IPS DF 19.7 (cell line): ENCODE measurements around the gene SPATA46.
"Not testable (repeated sequence)": the region's sequence is repeated elsewhere in the genome, so short reads cannot be mapped to it uniquely, and the experiment has no call there.

Source experiments
- DNase-seq: peaks from one replicate; pipeline ENCODE4 v3.0.0-alpha.2; 2013; ENCODE audit warnings: low read depth, low spot score

Gene SPATA46

DNA sequence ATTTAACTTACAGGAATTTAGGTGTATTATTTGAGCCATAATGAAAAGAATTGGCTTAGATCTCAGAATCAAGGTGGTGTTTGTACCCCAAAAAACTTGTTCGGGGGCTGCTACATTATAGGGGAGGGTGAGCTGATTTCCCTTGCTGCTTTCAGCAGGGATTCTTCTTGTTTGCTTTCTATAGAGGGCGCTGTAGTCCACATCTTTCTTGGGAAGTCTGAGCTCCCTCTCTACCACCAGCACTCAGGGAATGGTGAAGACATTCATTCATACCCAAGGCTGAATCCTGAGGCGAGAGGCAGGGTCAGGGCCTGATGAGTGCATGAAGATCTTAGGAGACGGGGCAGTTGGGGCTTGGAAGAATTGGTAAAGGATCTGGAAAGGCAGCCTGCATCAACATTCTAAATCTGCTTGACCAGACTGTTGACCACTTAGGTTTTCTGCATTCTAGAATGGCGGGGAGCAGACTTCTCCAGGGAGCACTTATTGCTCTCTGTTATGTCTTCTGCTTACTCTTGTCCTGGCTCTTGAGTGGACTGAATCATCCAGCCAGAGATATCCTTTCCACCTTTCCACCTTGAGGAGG, 18.9 kb downstream of the SPATA46 start:
- DNase-seq: peak; percentile 28

DNA sequence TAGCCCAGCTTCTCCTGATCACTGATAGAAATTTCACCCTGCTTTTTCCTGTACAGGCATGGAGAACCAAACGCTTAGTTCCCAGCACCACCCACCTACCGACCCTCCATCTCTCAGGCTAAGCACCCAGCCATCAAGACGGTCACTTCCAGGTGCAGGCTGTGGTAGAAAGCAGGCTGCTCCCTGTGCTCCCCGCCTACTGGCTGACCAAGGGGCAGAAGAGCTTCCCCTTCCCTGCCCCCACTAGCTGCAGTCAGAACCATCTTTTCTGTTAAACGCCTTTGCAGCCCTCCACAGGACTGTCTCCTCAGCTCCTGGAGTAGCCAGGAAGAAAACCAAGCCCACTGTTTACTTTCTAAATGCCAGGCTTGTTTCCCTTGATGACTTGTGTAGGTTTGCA, 23.0 kb downstream of the SPATA46 start:
- DNase-seq: no peak

DNA sequence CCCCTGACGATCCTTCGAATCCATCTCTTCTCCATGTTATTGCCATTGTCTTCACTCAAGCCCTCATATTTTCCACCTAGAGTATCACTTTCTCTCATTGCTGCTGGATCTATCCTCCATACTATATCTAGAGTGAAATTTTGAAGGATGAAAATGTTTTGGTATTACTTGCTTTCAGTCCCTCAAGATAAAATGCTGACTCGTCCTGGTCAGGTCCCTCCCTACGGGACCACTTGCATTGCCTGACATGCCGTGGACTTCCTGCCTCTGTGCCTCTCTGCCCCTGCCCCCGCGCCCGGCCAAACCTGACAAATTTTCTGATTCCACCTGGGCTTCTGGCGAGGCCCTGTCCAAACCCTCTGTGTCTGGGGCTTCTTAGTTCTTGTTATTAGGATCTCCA, 23.6 kb downstream of the SPATA46 start:
- DNase-seq: no peak

DNA sequence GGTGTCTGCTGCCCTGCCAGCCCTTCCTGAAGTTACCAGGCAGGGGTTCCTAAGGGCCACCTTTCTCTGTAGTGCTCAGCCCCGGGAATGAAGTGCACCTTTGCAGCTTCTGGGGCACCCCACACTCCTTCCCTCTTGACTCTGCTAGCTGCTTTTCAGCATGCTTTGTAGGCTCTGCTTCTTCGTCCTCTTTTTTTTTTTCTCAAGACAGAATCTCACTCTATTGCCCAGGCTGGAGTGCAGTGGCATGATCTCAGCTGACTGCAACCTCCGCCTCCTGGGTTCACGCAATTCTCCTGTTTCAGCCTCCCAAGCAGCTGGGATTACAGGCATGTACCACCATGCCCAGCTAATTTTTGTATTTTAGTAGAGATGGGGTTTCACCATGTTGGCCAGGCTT, 24.8 kb downstream of the SPATA46 start:
- DNase-seq: not testable (repeated sequence)

GRCh38 chr1:162351246-162351842, 25.3 kb downstream of the SPATA46 start:
- no peak for DNase-seq

DNA sequence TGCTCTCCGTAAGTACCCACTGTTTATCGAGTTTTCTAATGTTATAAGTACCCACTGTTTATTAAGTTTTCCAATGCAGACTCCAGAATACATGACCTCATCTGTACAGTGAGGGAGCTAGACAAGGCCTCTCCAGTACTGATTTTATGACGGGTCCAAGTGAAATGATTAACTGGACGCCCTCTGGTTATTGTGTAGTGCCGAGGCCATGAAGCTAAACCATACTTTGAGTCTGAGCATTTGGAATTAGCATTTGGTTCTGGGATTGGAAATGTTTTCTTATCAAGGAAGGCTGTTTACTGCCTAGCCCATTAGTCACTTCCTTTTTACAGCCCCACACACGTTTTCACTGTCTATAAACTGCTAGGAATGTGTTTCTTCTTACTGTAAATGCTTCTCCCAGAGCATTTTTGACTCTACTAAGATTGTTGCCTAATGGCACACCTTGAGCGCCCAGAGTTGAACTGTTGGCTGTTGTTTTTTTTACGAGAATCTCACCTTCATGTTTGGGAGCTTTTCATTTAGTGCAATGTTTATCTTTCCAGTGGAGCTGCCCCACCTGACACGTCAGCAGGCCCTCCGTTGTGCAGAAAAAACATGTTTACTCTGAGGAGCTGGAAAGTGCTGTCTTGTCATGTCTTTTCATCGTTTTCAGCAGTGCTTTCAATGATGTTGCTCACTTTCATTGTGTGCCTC, 26.9 kb downstream of the SPATA46 start:
- DNase-seq: no peak

GRCh38 chr1:162347281-162347680, 29.4 kb downstream of the SPATA46 start:
- no peak for DNase-seq

DNA sequence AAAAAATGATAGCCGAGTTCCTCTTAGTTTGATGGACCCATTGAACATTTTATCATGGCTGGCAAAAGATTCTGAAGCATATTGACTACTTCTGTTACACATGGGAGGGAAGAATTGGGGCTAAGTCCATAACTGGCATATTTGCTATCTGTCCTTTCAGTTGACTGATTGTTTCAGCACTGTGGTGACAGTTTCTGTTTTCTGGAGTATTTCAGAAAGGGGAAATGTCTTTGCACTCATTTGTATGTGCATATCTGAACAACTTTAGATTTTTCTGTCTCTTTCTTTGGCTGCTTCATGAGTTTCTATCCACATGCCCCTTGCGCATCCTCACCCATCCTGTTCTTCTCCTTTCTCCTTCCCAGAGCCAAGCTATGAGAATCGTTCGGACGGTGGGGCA, 33.2 kb downstream of the SPATA46 start:
- DNase-seq: no peak

DNA sequence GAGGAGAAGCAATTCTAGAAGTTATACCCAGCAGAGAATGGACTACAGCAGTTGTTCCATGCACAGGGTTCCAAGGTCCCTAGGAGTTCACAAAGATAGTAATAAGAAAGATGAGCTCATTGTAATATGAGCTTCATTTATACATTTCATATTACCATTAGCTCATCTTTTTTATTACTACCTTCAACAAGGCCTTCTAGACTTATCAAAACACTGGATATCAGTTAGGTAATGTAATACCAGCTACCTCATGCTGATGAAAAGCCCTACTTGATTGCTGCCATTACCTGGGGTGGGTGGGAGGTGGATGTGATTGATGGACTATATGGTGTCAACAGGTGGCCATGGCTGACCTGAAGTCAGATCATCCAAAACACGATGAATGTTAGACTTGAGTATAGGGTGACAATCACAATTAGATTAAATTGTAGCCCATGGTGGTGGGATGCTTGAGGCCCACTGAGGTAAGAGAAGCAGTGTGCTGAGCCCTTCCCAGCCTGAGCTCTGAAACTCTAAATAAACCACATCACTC, 34.1 kb downstream of the SPATA46 start:
- DNase-seq: no peak

DNA sequence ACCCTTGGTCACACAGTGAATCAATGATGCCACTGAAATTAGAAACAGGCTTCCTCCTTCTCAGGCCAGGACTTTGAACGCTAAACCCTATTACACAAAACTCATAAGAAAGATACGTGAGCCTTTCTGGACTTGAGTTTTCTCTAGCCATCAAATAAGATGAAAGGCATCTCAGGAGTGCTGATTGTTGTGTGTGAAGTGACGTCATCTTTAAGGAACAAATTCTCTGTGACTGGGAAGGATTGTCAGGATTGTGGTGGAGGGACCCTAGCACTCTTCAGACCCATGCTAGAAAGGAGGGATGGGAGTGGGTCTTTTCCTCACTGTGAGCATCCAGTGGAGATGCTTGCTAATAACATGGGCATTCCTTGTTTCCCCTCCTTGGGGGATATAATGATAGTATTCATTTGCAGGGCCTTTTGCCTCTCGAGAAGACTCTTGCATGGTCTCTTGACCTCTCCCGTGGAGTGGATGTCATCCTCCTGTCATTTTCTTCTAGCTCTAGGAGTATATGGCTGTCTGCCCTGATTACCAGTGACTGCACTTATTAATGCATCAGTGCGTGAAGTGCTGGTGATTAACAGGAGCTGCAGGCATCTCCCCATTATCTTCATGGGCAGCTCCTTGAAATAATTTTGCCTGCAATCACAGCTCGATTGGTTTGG, 39.9 kb downstream of the SPATA46 start:
- DNase-seq: no peak

DNA sequence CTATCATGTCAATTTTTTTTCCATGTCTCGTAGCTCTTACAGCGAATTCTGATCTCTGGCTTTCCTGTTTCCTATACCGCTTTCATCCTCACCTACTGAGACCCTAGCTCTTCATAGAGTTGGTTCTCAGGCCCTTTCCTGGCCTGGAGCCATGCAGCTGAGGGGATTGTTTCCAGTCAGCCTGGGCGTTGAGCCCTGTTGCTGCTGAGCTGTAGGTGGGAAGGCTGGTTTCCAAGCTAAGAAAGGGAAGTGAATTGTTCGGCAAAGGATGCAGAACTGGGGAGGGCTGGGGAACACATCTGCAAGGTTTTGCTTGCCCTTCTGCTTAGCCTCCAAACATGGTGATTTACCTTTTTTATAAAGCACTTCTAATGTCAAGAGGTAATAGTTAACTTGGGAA, 41.5 kb downstream of the SPATA46 start:
- no peak for DNase-seq

- no peak for DNase-seq
Observed at GRCh38 chr1:162333991-162334390, 42.7 kb downstream of the SPATA46 start.

DNA sequence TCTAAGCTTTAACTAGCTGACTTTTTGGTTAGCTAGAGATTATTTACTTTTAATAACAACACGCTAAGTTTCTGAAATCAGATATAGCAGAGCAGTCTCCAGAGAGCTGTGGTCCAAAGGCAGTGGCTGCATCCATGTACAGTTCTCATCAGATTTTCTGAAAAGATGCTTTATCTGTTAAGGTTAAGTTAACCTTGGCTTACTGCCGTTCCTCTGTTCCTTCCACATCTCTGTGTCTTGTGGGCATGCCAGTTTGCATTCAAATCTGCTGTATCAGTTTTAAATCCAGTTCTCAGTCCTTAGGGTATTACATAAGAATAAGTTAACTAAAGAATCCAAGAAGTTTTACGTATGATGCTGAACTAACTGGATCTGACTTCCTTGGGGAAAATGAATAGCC, 46.8 kb downstream of the SPATA46 start:
- DNase-seq: no peak

- no peak for DNase-seq
Observed at GRCh38 chr1:162328512-162328911, 48.1 kb downstream of the SPATA46 start.

- DNase-seq: no peak
Observed at GRCh38 chr1:162327788-162328165, 48.9 kb downstream of the SPATA46 start.

DNA sequence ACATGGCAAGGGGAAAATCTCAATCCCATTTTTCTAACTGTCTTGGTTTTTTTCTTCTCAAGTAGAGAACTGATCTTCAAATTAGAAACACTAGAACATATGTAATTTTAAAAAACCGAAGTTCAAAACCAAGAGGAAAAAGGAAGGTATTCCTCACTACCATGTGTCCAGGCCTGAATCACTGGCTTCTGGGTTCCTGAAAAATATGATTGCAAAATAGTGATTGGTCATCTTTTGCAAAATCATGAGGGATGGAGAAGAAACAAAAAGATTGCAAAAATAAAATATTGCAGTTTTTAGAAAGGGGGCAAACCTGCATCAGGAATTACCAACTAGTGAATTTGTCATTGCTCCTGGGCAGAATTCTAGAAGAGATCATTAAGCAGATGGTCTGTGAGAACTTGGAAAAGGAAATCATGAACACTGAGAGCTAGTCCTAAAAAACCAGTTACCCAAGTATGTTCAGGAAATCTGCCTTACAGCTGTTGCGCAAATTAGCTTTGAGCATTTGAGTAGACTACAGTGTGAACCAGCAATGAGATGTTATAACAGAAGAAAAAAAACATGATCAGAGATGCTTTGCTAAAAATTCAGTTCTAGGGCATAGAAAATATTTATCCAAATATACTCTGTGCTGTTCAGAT, 49.4 kb downstream of the SPATA46 start:
- DNase-seq: no peak

GRCh38 chr1:162326559-162326958, 50.1 kb downstream of the SPATA46 start:
- DNase-seq: no peak

- no peak for DNase-seq
Observed at GRCh38 chr1:162324396-162324795, 52.3 kb downstream of the SPATA46 start.
